T-helper 2 cell treated with Interferon-gamma antibody and Interleukin-4, amounts not matched to agents 100 ng/mL and 5 ng/mL, for 36 hours (primary cell): Measurements from ENCODE around the gene FBXO47. TPM values are rescaled to one million over a fixed set of nuclear protein-coding genes. Genes with fewer than 3 reads are reported as not detected.
"Not testable (repeated sequence)": the region's sequence is repeated elsewhere in the genome, so short reads cannot be mapped to it uniquely, and the experiment has no call there.

ENCODE experiments used
- intact Hi-C: fragments of 100-400 bp; cut with micrococcal nuclease; formaldehyde crosslinking; loops from one replicate; pipeline ENCODE4 v1.15.1; 2023
- total RNA-seq: library from RNA; stranded (reverse); gene quantifications from 2 replicates; pipeline ENCODE4 v1.2.3, GENCODE V29; 2022

Gene FBXO47
- total RNA-seq, 1 donor from 2014 or later = not detected

DNA sequence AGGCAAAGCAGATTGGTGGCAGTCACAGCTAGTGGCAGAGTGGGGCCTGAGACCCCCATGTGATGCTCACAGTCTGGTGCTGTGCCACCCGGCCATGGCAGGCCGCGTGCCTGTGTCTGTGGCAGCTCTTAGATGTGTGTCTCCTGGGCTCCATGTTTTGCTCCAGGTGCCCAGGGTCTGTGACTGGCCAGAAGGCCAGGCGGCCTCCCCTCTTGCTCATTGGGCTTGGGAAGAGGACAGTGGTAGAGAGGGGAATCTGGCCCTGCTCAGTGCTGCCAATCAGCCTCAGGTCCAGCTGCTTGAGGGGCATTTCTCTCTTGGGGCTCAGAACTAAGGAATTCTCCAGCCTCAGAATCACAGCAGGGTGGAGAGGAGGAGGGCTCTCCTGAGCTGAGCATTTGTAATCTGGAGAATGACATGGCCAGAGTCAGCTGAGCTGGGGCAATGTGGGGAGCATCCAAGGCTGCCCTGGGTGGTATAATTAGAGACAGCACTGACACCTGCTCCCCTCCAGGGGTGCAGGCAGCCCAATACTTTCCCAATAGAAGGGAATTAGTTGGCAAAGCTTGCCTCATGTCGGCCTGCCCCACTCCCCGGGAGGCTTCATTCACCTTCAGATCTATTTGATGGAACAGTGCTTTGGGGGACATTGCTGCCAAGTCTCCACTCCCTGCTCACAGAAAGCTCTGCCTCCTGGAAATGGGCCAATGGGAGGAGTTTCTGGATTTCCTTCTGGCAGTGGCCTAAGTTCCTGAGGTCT lies 44.5 kb downstream of the FBXO47 start:
- intact Hi-C loops = no loop called here

- intact Hi-C loops = no loop called here
Measured at GRCh38 chr17:38921756-38922411, 45.3 kb downstream of the FBXO47 start.

DNA sequence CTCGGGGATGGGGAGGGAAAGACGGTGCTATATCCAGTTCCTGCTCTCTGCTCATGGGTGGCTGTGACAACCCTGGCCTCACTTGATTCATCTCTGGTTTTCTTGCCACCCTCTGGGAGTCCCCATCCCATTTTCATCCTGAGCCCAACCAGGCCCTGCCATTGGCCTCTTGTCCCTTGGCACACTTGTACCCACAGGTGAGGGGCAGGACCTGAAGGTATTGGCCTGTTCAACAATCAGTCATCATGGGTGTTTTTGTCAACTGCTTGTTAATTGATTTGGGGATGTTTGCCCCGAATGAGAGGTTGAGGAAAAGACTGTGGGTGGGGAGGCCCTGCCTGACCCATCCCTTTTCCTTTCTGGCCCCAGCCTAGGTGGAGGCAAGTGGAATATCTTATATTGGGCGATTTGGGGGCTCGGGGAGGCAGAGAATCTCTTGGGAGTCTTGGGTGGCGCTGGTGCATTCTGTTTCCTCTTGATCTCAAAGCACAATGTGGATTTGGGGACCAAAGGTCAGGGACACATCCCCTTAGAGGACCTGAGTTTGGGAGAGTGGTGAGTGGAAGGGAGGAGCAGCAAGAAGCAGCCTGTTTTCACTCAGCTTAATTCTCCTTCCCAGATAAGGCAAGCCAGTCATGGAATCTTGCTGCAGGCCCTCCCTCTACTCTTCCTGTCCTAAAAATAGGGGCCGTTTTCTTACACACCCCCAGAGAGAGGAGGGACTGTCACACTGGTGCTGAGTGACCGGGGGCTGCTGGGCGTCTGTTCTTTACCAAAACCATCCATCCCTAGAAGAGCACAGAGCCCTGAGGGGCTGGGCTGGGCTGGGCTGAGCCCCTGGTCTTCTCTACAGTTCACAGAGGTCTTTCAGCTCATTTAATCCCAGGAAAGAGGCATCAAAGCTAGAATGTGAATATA lies 46.6 kb downstream of the FBXO47 start:
- intact Hi-C loops = no loop called here

DNA sequence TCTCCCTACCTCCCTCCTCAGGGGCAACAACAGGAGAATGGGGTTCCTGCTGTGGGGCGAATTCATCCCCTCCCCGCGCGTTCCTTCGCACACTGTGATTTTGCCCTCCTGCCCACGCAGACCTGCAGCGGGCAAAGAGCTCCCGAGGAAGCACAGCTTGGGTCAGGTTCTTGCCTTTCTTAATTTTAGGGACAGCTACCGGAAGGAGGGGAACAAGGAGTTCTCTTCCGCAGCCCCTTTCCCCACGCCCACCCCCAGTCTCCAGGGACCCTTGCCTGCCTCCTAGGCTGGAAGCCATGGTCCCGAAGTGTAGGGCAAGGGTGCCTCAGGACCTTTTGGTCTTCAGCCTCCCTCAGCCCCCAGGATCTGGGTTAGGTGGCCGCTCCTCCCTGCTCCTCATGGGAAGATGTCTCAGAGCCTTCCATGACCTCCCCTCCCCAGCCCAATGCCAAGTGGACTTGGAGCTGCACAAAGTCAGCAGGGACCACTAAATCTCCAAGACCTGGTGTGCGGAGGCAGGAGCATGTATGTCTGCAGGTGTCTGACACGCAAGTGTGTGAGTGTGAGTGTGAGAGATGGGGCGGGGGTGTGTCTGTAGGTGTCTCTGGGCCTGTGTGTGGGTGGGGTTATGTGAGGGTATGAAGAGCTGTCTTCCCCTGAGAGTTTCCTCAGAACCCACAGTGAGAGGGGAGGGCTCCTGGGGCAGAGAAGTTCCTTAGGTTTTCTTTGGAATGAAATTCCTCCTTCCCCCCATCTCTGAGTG lies 47.7 kb downstream of the FBXO47 start:
- intact Hi-C loops = no loop called here

DNA sequence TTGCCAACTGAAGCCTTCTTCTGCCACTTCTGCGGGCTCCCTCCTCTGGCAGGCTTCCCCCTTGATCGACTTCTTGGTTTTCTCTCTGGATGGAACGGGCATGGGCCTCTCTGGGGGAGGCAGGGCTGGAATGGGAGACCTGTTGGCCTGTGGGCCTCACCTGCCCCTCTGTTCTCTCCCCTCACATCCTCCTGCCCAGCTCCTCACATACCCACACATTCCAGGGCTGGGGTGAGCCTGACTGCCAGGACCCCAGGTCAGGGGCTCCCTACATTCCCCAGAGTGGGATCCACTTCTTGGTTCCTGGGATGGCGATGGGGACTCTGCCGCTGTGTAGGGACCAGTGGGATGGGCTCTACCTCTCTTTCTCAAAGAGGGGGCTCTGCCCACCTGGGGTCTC lies 48.3 kb downstream of the FBXO47 start:
- intact Hi-C loops = no loop called here

DNA sequence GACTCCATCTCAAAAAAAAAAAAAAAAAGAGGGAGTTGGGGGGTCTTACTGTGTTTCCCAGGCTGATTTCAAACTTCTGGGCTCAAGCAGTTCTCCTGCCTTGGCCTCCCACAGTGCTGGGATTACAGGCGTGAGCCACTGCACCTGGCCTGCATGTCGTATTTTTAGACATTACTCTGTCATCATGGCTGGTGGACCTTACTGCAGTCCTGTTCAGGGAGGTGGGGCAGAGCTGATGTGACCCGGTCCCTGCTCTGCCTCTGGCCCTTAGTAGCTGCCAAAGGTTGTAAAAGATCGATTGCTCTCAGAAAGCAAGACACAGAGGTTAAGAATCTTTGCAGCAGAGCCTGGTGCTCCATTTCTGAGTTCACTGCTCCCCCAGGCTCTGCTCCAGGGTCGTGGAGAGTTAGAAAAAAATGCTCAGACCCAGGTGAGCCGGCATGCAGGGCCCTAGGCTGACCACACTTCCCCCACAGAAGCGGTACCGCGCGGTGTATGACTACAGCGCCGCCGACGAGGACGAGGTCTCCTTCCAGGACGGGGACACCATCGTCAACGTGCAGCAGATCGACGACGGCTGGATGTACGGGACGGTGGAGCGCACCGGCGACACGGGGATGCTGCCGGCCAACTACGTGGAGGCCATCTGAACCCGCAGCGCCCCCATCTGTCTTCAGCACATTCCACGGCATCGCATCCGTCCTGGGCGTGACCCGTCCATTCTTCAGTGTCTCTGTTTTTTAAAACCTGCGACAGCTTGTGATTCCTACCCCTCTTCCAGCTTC lies 48.9 kb downstream of the FBXO47 start:
- intact Hi-C loops = no loop called here

- intact Hi-C loops = no loop called here
Measured at GRCh38 chr17:38917259-38917658, 49.9 kb downstream of the FBXO47 start.

DNA sequence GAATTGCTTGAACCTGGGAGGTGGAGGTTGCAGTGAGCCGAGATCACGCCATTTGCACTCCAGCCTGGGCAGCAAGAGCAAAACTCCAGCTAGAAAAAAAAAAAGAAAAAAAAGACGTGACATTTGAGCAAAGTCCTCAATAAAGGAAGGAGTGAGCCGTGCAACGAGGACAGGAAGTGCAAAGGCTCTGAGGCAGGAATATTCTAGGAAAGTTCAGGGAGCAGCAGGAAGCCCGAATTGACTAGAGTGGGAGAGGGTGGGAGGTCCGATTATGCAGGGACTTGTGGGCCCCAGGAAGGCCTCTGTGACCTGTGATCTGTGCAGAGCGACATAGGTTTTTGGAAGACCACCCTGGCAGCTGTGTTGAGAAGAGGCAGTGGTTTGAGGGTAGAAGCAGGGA lies 50.4 kb downstream of the FBXO47 start:
- intact Hi-C loops = no loop called here

DNA sequence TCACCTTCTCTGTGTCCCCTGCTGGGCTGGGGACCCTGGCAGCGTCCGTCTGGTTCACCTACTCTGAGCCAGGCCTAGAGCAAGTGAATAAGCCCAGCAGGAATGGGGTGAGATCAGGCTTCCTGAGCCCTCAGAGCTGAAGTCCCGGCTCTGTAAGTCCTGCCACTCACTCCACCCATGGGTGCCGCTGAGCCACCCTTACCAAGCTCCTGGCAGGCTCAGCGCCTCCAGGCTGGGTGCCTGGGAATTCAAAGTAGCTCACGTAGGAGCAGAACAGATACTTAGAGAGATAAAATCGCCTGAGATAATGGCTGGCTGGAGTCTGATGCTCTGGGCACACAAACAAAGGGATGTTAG lies 51.6 kb downstream of the FBXO47 start:
- intact Hi-C loops = no loop called here

- intact Hi-C loops = no loop called here
Measured at GRCh38 chr17:38914741-38915638, 52.2 kb downstream of the FBXO47 start.

DNA sequence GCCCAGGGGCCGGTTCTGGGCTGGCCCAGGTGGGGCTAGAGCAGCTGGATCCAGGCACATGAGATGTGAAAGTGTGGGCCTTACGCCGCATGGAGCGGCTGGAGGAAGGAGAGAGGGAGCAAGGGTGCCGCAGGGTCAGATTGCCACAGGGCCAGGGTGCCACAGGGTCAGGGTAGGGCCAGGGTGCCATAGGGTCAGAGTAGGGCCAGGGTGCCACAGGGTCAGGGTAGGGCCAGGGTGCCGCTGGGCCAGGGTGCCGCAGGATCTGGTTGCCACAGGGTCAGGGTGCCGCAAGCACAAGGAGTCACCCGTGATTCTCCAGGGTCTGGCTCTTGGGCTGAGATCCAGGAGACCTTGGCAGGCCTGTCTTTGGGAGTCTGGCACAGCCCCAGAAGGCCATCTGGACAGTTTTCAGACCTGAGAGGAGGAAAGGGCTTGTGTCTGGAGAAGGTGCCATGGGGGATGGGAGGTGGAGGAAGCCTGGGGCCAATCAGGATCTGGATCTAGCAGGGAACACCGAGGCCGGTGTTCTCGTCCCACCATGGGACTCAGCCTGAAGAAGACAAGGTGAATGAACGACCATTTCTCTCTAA lies 54.9 kb downstream of the FBXO47 start:
- intact Hi-C loops = no loop called here

DNA sequence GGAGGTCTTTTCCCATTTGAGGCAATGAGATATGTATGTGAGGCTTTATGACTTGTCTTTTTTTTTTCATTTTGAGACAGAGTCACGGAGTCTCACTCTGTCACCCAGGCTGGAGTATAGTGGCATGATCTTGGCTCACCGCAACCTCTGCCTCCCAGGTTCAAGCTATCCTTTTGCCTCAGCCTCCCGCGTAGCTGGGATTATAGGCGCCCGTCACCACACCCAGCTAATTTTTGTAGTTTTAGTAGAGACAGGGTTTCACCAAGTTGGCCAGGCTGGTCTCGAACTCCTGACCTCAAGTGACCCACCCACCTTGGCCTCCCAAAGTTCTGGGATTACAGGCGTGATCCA lies 55.5 kb downstream of the FBXO47 start:
- intact Hi-C loops = not testable (repeated sequence)

DNA sequence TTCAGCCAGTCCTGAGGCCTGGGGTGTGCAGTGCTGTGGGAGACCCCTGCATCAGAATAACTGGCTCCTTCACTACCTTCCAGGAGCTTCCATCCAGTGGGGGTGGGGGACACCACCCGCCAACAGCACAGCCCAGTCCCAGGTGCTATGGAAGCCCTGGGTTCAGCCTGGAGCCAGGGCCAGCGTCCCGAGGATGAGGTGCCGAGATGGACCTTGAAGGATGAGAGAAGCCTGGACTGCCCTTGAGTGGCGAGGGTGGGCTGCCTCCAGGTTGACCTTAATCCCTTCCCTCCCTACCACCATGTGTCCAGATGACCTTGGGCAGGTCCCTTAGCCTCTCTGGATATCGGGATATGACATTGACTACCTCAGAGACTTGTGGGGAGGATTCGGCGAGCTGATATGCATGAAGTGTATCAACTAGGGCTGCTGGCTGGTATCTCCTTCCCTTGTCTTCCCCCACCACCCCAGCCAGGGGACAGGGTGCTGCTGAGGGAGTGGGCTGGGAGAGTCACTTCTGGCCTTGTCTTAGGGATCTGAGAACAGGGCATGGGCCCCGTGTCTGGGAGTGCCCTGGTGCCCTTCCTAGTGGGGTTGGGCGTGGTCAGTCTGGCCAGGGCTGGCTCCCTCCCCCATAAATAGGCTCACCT lies 56.0 kb downstream of the FBXO47 start:
- intact Hi-C loops = no loop called here

- intact Hi-C loops = no loop called here
Measured at GRCh38 chr17:38910325-38910724, 56.9 kb downstream of the FBXO47 start.

GRCh38 chr17:38908676-38909181 lies 58.5 kb downstream of the FBXO47 start:
- intact Hi-C loops = no loop called here

DNA sequence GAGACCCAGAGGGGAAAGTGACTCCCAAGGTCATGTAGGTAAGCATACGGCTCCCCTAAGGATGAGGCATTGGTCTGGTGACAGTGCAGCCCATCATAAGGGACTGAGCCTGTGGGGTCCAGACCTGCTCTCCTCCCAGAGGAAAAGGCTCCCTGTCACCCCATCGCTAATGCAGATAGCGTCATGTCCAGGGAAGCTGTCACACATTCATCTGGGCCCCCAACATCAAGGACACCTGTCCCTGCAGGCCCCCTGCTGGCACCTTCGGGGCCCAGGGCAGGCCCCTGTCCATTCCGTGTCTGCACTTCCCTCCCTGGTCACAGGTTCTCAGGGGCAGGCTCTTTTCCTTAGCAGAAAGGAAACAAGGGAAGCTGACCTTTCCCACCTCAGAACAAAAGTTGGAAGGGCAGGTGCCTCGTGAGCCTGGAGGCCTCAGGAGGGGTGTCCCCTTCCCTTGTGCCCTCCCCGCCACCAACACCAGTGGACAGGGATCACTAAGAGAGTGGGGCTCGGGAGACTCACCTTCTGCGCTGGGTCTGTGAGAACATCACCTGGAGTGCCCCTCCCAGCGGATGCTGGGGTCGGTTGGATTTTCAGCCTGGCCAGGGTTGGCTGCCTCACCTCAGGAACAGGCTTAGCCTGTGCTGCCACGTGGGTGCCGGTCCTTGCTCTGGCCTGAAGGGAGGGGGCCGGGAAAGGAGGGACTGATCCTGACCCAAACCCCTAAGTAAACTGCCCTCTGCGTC lies 59.1 kb downstream of the FBXO47 start:
- intact Hi-C loops = no loop called here

GRCh38 chr17:38906460-38907228 lies 60.6 kb downstream of the FBXO47 start:
- intact Hi-C loops = no loop called here
